Inflammatory macrophage (primary cell): ENCODE results near the gene NRARP.

Experiments
- DNase-seq, 2 donors: peaks; one replicate each; pipeline ENCODE4 v3.0.0-alpha.2; 2020 to 2022

Gene NRARP

DNA sequence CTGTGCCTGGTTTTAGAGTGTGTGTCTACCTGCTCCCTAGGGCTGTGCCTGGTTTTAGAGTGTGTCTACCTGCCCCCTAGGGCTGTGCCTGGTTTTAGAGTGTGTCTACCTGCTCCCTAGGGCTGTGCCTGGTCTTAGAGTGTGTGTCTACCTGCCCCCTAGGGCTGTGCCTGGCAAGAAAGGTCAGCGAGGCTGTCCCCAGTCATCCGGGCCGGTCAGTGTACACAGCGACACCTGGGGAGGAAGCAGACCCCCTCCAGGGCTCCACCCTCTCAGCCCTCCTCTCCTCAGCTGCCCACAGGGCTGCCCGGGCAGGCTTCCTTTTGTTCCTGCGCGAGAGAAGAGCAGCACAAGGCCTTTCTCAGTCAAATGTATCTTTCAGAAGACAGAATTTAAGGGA, 4.1 kb downstream of the NRARP start:
- no peak for DNase-seq

GRCh38 chr9:137296670-137297664, 5.1 kb downstream of the NRARP start:
- no peak for DNase-seq

DNA sequence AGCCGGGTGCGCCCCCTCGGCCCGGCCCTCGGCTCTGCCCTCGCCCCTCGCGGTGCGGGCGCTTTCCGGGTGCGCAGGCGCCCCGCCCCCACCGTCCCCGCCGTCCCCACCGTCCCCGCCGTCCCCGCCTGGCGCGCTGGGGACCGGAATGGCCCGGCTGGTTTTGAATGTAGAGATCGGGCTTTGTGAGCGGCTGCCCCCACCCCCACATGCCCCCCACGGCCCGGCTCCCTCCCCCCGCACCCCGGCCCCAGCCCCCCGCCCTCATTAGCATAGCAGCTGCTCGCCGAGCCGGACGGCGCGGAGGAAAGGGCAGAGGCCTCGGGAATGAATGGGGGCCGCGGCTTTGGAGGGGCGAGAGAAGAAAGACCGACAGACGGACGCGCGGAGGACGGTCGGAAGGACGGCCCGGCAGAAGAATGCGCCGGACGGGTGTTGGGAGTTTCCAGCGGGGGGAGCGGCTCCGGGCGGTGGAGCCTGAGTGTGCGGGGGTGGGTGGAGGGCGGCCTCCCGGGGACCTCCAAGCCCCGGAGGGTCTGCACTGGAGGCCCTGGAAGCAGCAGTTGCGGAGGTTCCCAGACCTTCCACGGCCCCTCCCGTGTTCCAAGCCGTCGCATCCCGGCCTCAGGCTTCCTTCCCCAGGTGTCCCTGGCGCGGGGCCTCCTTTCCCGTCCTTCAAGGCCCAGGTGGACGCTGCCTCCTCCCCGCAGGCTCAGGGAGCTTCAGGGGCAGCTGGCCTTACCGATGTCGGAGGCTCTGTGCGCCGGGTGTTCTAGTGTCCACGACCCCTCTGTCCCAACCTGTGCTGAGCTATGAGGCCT, 6.0 kb downstream of the NRARP start:
- DNase-seq = no peak

DNA sequence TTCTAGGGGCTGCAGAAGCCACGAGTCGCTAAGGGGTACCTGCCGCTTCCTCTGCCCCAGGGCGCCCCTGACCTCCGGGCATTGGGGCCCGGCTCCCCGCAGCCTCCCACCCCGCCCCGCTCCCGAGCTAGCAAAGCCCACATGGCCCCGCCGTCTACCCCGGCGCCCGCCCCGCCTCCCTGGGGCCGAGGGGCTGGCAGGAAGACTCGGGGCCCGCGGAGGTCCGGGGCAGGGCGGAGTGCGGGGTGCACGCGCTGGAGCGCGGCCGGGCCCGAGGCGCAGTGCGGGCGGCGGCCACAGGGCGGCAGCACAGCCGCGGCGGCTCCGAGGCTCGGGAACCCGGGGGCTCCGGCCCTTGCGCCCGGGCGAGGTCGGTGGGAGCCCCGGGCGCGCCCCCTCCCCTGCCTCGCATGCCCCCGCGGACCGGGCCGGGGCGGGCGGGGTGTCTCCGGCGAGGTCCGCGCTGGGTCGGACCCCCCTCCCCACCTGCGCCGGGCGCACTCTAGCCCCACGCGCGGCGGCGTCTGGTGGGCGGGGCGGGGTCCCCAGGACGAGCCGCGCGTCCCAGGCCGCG, 6.7 kb downstream of the NRARP start:
- peak in 1 of 2 donors; percentile 38 for DNase-seq

DNA sequence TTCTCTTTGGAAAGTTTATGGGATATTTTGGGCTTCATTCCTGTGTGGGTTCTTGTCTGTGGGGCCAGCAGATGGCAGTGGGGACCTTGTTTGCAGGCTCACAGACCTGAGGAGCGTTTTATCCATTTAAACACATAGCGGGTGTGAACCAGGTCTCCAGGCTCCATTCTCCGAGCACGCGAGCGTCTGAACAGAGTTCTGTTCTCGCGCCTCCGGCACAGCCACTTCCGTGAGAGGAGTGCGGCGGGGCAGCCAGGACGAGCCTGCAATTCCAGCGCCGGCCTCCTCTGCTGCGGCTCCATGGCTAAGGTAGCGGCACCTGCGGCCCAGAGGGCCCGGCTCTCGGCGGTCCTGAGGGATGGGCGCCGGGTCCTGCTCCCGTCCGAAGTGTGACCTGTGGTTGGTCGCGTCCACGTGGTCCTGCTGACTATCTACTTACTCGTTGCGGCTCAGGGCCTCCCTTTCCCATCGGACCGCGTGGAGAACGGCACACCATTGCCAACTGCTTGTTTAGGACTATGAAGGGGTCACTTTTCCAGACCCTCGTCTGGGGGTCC, 7.3 kb downstream of the NRARP start:
- DNase-seq = peak in 1 of 2 donors; percentile 34

DNA sequence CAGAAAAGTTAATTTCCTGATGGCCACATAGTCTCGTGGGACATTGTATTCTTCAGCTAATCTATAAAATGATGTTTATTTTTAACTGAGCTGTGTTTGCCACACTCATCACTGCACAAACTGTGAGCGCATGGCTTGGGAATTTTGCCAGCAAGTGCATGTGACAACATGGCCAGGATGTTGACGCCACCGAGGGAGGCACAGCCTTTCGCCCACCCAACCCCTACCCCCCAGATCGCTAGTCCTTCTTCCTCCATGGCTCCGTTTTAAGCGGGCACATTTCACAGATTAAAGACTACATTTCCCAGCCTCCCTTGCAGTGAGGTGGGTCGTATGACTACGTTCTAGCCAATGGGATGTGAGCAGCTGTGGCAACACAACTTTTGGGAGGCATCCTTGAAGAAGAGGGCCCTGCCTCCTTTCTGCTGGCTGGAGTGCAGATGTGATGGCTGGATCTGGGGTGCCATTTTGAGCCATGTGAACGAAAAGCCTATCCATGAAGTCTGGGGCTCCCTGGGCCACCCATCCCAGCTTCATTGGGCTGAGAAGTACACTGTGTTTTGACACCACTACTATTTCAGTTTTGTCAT, 7.9 kb downstream of the NRARP start:
- DNase-seq = peak; percentile 46 to 58

- DNase-seq = no peak
Measured at GRCh38 chr9:137293482-137294090, 8.5 kb downstream of the NRARP start.

DNA sequence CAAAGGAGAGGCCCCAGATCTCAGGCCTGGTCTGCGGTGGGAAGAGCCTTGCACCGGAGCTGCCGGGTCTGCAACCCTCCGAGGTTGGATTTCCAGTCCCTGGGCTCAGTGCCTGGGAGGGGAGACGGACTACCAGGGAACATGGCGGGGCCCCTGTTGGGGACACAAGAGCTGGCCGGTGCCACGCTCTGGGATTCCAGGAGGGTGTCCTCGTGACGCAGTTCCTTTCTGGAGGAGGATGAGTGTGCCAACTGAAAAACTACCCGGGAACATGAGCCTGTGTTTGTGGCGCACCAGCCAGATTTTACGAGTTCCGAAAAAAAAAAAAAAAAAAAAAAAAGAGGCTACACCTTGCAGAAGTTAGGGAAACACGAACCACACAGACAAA, 9.0 kb downstream of the NRARP start:
- DNase-seq = no peak

GRCh38 chr9:137286975-137287383, 15.1 kb downstream of the NRARP start:
- DNase-seq = peak; percentile 43 to 57

GRCh38 chr9:137281345-137282116, 20.5 kb downstream of the NRARP start:
- no peak for DNase-seq

DNA sequence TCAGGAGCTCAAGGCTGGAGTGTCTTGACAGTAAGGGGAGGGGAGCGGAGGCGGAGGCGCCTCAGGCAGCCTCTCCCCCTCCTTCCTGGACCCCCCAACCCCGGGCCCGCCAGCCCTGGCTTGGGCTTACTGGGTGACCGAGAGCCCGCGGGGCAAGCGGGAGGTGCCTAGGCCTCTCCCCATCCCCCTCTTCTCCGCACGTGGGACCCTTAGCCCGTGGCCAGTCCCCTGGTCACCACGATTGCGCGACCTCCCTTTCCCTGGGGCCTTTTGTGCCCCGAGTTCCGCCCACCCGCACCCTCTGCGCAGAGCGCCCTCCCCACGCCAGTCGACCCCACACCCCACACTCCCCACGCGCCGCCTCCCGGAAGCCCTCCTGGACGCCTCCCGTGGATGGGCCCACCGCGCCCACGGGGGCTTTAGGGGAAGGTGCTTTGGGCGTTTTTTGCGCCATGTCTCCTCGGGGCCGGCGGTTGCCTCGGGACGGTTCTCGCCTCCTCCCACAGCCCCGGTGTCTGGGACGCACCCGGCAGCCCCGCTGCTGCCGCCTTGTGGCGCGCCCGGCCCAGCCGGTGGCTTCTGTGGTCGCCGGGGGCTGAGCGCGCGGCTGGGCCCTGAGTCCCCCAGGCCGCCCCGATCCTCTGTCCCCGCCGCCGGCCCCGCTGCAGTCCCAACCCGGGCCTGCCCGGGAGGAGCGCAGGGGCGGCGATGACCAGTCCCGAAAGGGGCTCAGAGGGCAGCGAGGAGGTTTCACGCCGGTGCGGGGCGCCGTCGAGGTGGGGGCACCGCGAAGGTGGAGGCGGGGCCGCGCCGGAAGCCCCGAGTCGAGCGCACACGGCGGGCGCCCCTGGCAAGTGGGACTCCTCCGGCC, 21.4 kb downstream of the NRARP start:
- DNase-seq = no peak

DNA sequence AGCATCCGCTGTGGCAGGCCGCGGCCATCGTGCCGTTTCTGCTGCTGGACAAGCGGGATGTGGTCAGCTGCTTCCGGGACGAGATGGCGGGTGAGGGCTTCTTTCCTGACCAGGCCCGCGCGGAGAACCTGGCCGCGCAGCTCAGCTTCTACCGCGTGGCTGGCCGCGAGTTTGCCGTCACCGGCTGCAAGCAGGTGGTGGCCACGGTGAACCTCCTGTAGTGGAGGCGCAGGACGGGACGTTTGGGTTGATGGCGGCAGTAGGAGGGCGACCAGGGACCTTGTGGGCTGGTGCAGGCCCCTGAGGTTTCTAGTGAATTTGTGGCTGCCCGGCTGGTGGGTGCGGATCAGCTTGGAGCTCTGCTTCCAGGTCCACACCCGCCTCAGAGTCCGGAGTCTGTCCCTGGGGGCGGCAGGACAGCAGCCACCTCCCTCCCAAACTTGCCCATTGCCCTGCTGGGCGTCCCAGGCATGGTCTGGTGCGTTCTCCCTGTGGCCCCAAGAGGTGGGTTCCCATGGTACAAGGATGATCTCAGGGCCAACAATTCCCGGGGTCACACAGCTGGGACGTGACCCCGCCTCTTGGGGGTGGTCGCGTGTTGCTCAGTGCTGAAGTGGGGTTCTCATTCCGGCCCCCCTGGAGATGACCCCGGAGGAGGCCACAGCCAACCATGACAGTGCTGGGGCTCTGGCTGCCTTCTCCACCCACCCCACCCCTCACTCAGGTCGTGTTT, 22.2 kb downstream of the NRARP start:
- no peak for DNase-seq

DNA sequence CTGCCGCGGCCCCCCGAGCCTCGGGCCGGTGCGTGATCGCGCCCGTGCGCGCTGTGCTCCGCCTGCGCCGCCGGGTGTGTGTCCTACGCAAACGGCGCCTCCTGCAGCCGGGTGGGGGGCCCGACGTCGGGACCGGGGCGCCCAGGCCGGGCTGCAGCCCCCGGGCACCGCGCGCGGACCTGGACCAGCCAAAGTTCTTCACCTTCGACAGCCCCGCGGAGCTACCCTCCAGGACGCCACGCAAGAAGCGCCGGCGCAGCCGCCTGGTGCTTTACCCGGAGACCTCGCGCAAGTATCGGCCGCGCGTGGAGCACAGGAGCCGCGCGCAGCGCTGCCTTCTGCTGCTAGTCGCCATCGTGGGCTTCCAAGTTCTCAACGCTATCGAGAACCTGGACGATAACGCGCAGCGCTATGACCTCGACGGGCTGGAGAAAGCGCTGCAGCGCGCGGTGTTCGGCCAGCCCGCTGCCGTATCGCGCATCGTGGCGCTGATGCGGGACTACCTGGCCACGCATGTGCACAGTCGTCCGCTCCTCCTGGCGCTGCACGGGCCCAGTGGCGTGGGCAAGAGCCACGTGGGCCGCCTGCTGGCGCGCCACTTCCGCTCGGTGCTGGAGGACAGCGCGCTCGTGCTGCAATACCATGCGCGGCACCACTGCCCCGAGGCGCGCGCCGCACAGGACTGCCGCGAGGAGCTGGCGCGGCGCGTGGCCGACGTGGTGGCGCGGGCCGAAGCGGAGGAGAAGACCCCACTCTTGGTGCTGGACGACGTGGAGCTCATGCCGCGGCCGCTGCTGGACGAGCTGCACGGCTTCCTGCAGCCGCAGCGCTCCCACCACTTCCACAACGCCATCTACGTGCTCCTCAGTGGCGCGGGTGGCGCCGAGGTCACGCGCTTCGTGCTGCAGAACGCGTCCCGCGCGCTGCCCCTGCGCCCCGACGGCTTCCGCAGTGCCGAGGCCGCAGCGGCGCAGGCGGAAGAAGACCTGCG, 23.1 kb downstream of the NRARP start:
- no peak for DNase-seq

DNA sequence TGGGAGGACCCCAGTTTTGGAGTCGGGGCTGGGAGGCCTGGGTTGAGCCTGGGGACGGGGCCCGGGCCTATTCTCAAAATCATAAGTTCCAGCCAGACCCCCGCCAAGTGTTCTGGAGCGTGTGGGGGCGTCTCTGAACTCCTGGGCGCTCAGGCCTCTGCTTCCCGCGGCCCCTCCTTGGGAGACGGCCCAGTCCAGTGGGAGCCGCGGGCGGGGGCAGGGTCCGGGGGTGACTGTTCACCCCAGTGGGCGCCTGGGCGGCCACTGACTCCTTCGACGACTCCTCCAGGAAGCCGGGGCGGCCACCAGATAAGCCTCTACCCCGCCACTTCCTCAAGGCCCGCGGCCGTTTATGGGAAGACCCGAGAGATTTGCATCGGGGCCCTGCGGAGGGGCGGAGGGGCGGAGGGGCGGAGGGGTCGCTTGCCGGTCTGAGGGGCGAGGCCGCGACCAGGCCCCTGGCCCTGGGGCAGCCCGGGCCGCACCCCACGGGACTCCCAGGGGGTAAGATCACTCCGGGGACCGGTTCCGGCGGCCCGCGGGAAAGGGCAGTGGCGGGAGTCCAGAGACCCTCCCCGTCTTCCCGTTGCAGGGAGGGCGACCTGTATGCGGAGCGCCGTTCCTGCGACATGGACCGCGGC, 23.9 kb downstream of the NRARP start:
- peak; percentile 30 to 52 for DNase-seq

DNA sequence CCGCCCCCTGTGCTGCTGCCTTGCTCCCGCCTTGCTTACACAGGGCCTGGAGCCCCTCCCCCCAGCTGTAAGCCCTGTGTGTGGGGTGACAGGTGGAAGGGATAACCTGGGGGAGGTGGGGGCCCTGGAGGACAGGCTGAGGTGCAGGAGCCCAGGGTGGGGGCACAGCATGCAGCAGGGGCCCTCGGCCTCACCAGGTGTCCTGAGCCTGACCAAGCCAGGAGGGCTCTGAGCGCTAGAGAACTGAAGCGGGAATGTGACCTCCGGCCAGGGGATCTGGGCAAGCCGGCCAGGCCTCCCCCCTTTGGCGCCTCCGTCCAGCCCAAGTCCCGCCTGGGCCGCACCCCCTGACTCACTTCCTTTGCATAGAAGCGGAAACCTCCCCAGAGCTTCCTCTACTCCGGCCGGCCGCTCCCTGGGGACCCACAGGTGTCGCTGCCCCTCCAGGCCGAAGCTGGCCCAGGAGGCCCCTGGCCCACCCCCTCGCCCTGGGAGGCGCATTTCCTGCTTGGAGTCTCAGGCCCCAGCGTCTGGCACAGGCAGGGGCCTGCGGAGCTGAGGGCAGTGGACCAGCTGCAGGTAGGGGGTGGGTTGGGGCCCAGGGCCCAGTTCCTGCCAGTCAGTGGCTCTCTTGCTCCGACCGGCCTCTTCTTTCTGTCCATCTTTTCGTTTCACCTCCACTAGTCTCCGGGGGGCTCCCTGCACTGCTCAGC, 24.6 kb downstream of the NRARP start, which contains the start of gene TOR4A:
TSS of gene TOR4A (plus strand) at position 398 of the 713 bp plus-strand sequence. CDS start 964 bp downstream, outside the sequence.
- peak; percentile 83 to 86 for DNase-seq

GRCh38 chr9:137276473-137277328, 25.4 kb downstream of the NRARP start:
- DNase-seq = peak; percentile 50 to 59
